Naive B cell (primary cell): ENCODE results near the gene CEP78. TPM values are rescaled to one million over a fixed set of nuclear protein-coding genes. Genes with fewer than 3 reads are reported as not detected.
"Not testable (repeated sequence)": the region's sequence is repeated elsewhere in the genome, so short reads cannot be mapped to it uniquely, and the experiment has no call there.

Experiments used
- ATAC-seq, 2 donors: fragments of 150-1000 bp; cut with Tn5 transposase; 2 replicates each; pipeline ENCODE4 v1.10.0; 2021; ENCODE audit warnings: low read depth in 2 of 2, mild to moderate bottlenecking in 2 of 2, moderate library complexity in 2 of 2
- DNase-seq: peaks from one replicate; pipeline ENCODE4 v3.0.0; 2022
- H3K27ac Mint-ChIP-seq, 6 donors: one replicate each; pipeline ENCODE4 v1.8.0; 2020 to 2022; ENCODE audit warnings: mild to moderate bottlenecking in 6 of 6, mixed read lengths in 6 of 6, moderate library complexity in 5 of 6, inconsistent platforms in 2 of 6
- H3K27me3 Mint-ChIP-seq, 3 donors: one replicate each; pipeline ENCODE4 v1.8.0; 2021 to 2022; ENCODE audit warnings: mixed read lengths in 3 of 3, mild to moderate bottlenecking in 1 of 3
- H3K36me3 Mint-ChIP-seq, 2 donors: one replicate each; pipeline ENCODE4 v1.8.0; 2020 to 2022; ENCODE audit warnings: mixed read lengths in 2 of 2, inconsistent platforms in 1 of 2, mild to moderate bottlenecking in 1 of 2
- H3K4me1 Mint-ChIP-seq, 3 donors: one replicate each; pipeline ENCODE4 v1.8.0; 2020 to 2022; ENCODE audit warnings: mixed read lengths in 3 of 3, inconsistent platforms in 1 of 3, mild to moderate bottlenecking in 1 of 3, moderate library complexity in 1 of 3
- H3K4me3 Mint-ChIP-seq, 8 donors: one replicate each; pipeline ENCODE4 v1.8.0; 2020 to 2022; ENCODE audit warnings: mild to moderate bottlenecking in 8 of 8, mixed read lengths in 8 of 8, moderate library complexity in 8 of 8, inconsistent platforms in 2 of 8
- H3K9me3 Mint-ChIP-seq, 7 donors: one replicate each; pipeline ENCODE4 v1.8.0; 2020 to 2022; ENCODE audit warnings: mixed read lengths in 7 of 7, mild to moderate bottlenecking in 5 of 7, inconsistent platforms in 2 of 7, moderate library complexity in 1 of 7
- polyA plus RNA-seq, 6 donors: library from polyadenylated mRNA; unstranded; fragments of 300-500 nt; fragmentation: Illumina TruSeq; gene quantifications; one replicate each; pipeline ENCODE4 v1.2.3, GENCODE V29; 2021; ENCODE audit warnings: low read depth in 6 of 6

The CEP78 gene
- polyA plus RNA-seq, 6 donors from 2014 or later: 6.1 to 14.9 (median 13.1) TPM

- no peak for ATAC-seq
- Mint-ChIP-seq H3K27ac (peak overlapping the region in 1 of 6 donors; percentile 41), H3K36me3 (peaks cover 15% of the 10 kb centered on the region in 2 donors), H3K9me3 (peaks cover 0 to 2% (median 0%) of the 10 kb centered on the region in 7 donors), H3K4me1 (no peaks in the 10 kb centered on the region), H3K27me3 (no peaks in the 10 kb centered on the region), H3K4me3 (no peak overlapping the region)
- no peak for DNase-seq
These were observed 37.9 kb downstream of the CEP78 start for GRCh38 chr9:78273761-78274160.

DNA sequence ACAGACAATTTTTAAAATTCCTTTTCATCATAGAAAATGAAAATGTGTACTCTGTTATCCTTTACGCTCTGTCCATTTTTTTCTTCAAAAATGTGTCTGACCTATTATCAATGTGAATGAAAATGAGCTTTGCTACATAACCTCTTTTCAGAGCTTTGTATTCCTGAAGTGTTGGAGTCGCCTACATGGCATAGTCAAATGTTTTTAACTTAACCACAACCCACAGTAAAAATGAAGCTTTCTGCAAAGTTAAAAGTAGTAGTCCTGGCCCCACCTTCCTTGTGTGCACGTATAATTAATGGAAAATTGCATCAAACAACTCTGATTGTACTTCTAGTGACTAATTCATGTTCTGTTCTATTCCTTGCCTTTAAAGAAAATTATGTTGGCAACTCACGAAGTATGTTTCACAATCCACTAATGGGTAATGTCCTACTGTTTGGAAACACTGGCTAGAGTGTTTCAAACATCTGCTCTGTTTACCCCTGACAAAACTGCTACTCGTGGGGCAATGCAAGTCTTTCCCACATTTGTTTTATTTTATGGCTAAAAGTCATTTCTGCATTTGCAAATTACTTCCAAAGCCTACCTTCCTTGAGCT, 42.4 kb downstream of the CEP78 start:
- Mint-ChIP-seq H3K4me1 (no peaks in the 10 kb centered on the region), H3K9me3 (peaks cover 0 to 2% (median 0%) of the 10 kb centered on the region in 7 donors), H3K4me3 (no peak overlapping the region), H3K27ac (peak overlapping the region in 1 of 6 donors; percentile 60), H3K36me3 (no peaks in the 10 kb centered on the region), H3K27me3 (no peaks in the 10 kb centered on the region)
- DNase-seq (no peak), ATAC-seq (no peak)

DNA sequence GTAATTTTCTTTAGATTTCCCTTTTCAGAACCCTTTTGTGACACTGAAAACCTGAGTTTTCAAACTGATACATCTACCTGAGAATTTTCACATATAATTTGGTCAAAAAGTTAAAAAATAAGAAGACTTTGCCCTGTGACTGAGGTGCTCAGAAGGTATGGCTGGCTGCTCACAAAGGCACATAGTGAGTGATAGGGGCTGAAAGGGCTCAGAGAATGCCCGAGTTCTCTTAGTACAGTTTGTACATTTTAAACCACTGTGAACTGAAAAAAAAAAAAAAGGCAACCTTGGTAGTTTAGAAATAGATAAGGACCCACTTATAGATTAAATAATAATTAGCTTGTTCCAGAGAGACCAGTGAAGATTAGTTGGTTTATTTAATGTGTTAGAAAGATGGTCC, 42.9 kb downstream of the CEP78 start:
- DNase-seq (no peak), ATAC-seq (no peak)
- no peaks in the 10 kb centered on the region for H3K27me3 Mint-ChIP-seq
- peaks cover 0 to 4% of the 10 kb centered on the region in 2 donors for H3K36me3 Mint-ChIP-seq
- H3K9me3 Mint-ChIP-seq: peaks cover 0 to 7% (median under 1%) of the 10 kb centered on the region in 7 donors
- no peak overlapping the region for H3K27ac Mint-ChIP-seq
- no peak overlapping the region for H3K4me3 Mint-ChIP-seq
- no peaks in the 10 kb centered on the region for H3K4me1 Mint-ChIP-seq

- Mint-ChIP-seq H3K4me3 (no peak overlapping the region), H3K9me3 (peaks cover 0 to 13% (median 2%) of the 10 kb centered on the region in 7 donors), H3K36me3 (peaks cover 0 to 5% of the 10 kb centered on the region in 2 donors), H3K27ac (no peak overlapping the region), H3K4me1 (no peaks in the 10 kb centered on the region), H3K27me3 (no peaks in the 10 kb centered on the region)
- no peak for ATAC-seq
- no peak for DNase-seq
These were observed 45.2 kb downstream of the CEP78 start for GRCh38 chr9:78280982-78281668.

- H3K9me3 Mint-ChIP-seq: peaks cover 0 to 13% (median 2%) of the 10 kb centered on the region in 7 donors
- not testable (repeated sequence) for H3K4me1 Mint-ChIP-seq, H3K36me3 Mint-ChIP-seq, DNase-seq, H3K27ac Mint-ChIP-seq, H3K27me3 Mint-ChIP-seq, H3K4me3 Mint-ChIP-seq, ATAC-seq
These were observed 48.3 kb downstream of the CEP78 start for GRCh38 chr9:78284181-78284580.

DNA sequence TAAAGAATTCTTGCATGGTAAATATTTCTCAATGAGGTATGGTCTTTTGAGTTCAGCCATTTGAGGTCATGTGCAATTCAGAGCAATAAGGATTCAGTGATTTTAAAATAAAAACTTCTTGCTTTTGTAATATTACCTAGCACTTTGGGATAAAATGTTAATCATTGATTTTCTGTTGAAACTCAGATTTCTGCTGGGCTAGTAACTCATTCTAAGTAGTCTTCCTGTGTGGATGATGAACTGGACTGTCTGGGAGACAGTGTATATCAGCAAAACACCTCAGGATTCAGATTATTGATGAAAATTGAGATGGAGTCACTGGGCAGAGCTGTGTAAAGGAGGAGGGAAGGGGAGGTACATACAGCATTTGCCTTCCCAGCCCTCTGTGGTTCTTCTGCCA, 50.2 kb downstream of the CEP78 start:
- no peaks in the 10 kb centered on the region for H3K4me1 Mint-ChIP-seq
- H3K36me3 Mint-ChIP-seq: peaks cover 0 to 5% of the 10 kb centered on the region in 2 donors
- H3K9me3 Mint-ChIP-seq: peaks cover 0 to 13% (median 2%) of the 10 kb centered on the region in 7 donors
- ATAC-seq: no peak
- peaks cover 0 to 5% (median 4%) of the 10 kb centered on the region in 3 donors for H3K27me3 Mint-ChIP-seq
- H3K27ac Mint-ChIP-seq: no peak overlapping the region
- no peak overlapping the region for H3K4me3 Mint-ChIP-seq
- no peak for DNase-seq

GRCh38 chr9:78286946-78287388, 51.1 kb downstream of the CEP78 start:
- ATAC-seq (no peak), DNase-seq (no peak)
- Mint-ChIP-seq H3K9me3 (peaks cover 0 to 13% (median 2%) of the 10 kb centered on the region in 7 donors), H3K27ac (peak overlapping the region in 1 of 6 donors; percentile 52), H3K27me3 (peaks cover 0 to 5% (median 4%) of the 10 kb centered on the region in 3 donors), H3K4me1 (no peaks in the 10 kb centered on the region), H3K36me3 (peaks cover 0 to 5% of the 10 kb centered on the region in 2 donors), H3K4me3 (no peak overlapping the region)

- DNase-seq: no peak
- no peak for ATAC-seq
- Mint-ChIP-seq H3K4me1 (no peaks in the 10 kb centered on the region), H3K27ac (no peak overlapping the region), H3K4me3 (no peak overlapping the region), H3K27me3 (peaks cover 0 to 5% (median 4%) of the 10 kb centered on the region in 3 donors), H3K9me3 (peaks cover 0 to 10% (median 2%) of the 10 kb centered on the region in 7 donors), H3K36me3 (peaks cover 0 to 5% of the 10 kb centered on the region in 2 donors)
These were observed 52.5 kb downstream of the CEP78 start for GRCh38 chr9:78288214-78288892.

- no peak for ATAC-seq
- peaks cover 0 to under 1% (median 0%) of the 10 kb centered on the region in 7 donors for H3K9me3 Mint-ChIP-seq
- H3K27me3 Mint-ChIP-seq: peaks cover 0 to 5% (median 4%) of the 10 kb centered on the region in 3 donors
- no peaks in the 10 kb centered on the region for H3K4me1 Mint-ChIP-seq
- no peaks in the 10 kb centered on the region for H3K36me3 Mint-ChIP-seq
- DNase-seq: no peak
- H3K27ac Mint-ChIP-seq: no peak overlapping the region
- H3K4me3 Mint-ChIP-seq: no peak overlapping the region
These were observed 53.6 kb downstream of the CEP78 start for GRCh38 chr9:78289474-78289873.

- DNase-seq: no peak
- Mint-ChIP-seq H3K4me3 (no peak overlapping the region), H3K9me3 (no peaks in the 10 kb centered on the region), H3K4me1 (peaks cover 3 to 4% (median 3%) of the 10 kb centered on the region in 3 donors), H3K36me3 (no peaks in the 10 kb centered on the region), H3K27ac (no peak overlapping the region), H3K27me3 (peaks cover 5 to 7% (median 5%) of the 10 kb centered on the region in 3 donors)
- ATAC-seq: peak in 1 of 2 donors; percentile 23
These were observed 55.5 kb downstream of the CEP78 start for GRCh38 chr9:78291240-78291925.

DNA sequence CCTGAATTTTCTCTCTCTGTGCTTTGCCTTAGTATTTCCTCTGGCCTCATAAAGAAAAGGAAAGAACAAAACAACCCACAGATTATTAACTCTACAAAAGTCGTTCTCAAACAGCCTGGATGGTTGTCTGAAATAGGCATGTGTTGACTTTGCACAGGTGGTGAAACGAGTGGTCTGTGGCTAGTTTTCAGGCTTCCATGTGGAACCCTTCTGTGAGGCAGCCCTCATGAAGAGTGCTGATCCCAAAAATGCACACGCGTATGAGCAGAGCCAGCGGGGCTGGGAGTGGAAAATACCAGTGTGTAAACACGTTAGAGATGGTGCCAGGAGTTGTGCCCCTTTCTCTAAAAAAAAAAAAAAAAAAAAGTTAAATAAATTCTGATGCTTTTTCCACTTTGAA, 56.2 kb downstream of the CEP78 start:
- H3K4me3 Mint-ChIP-seq: no peak overlapping the region
- ATAC-seq (no peak), DNase-seq (no peak)
- no peak overlapping the region for H3K27ac Mint-ChIP-seq
- no peaks in the 10 kb centered on the region for H3K9me3 Mint-ChIP-seq
- H3K4me1 Mint-ChIP-seq: peaks cover 4 to 11% (median 6%) of the 10 kb centered on the region in 3 donors
- H3K27me3 Mint-ChIP-seq: peaks cover 0 to 11% (median 8%) of the 10 kb centered on the region in 3 donors
- no peaks in the 10 kb centered on the region for H3K36me3 Mint-ChIP-seq

DNA sequence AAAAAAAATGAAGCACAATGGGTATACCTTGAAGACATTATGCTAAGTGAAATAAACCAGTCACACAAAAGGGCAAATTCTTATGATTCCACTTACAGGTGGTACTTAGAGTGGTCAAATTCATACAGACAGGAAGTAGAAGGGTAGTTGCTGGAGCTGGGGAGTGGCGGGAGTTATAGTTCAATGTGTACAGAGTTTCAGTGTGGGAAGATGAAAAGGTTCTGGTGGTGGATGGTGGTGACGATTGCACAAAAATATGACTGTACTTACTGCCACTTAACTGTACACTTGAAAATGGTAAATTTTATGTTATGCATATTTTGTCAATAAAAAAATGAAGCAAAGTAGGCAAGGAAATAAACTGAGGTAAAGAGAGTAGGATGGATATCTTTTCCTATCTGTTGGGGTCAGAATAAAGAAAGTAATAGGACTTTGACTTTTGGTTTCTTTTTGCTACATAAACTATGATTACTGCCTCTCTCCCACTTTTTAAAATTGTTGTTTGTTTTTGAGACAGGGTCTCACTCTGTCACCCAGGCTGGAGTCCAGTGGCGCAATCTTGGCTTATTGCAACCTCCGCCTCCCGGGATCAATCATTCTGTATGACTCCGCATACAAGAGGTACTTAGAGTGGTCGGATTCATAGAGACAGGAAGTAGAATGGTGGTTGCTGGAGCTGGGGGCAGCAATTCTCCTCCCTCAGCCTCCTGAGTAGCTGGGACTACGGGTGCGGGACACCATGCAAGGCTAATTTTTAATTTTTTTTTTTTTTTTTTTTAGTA, 57.0 kb downstream of the CEP78 start:
- Mint-ChIP-seq H3K36me3 (no peaks in the 10 kb centered on the region), H3K27ac (no peak overlapping the region), H3K9me3 (no peaks in the 10 kb centered on the region), H3K4me3 (peak overlapping the region in 1 of 8 donors; percentile 63), H3K27me3 (peaks cover 0 to 12% (median 11%) of the 10 kb centered on the region in 3 donors), H3K4me1 (peaks cover 11 to 19% (median 13%) of the 10 kb centered on the region in 3 donors)
- ATAC-seq (no peak), DNase-seq (no peak)
